ENCODE measurements around the gene DOC2A.

GRCh38 chr16:30040221-30040620 is 29.4 kb upstream of the DOC2A start:
- TF ChIP-seq CTCF (IDR thresholded peaks at IDR 0.05), result no peak
- TF ChIP-seq POLR2A (IDR thresholded peaks at IDR 0.05), result no peak
